ENCODE measurements around the gene ZNF683. TPM values are rescaled to one million over a fixed set of nuclear protein-coding genes. Genes with fewer than 3 reads are reported as not detected.

Gene ZNF683
- total and polyA plus RNA-seq, 9 of the 15 experiments (the other 6 are each of a cell fraction or from before 2014, with no cell fraction given) = not detected

DNA sequence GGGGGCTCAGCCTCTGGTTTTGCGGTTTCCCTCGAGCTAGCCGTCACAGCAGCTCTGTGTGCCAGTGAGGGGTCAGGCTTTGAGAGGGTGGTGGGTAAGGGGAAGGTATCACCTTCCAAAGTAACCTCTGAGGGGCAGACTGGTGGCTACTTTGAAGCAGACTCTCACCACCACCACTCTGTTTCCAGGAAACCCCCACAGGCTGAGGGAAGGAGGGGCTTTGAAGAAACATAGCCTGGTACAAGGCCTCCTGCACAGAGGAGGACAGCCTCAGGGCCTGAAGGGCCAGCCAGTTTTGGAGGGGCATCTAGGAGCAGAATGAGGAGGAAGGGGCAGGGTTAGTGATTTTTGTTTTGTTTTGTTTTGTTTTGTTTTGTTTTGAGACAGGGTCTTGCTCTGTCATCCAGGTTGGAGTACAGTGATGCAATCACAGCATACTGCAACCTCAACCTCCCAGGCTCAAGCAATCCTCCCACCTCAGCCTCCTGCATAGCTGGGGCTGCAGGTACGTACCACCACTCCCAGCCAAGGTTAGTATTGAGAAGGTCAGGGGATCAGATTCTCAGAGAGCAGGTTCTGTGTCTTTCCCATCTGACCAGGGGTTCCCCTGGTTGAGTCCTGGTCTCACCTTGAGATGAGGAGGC is 17.2 kb upstream of the ZNF683 start (continued):
- TF ChIP-seq, protein P1, sequence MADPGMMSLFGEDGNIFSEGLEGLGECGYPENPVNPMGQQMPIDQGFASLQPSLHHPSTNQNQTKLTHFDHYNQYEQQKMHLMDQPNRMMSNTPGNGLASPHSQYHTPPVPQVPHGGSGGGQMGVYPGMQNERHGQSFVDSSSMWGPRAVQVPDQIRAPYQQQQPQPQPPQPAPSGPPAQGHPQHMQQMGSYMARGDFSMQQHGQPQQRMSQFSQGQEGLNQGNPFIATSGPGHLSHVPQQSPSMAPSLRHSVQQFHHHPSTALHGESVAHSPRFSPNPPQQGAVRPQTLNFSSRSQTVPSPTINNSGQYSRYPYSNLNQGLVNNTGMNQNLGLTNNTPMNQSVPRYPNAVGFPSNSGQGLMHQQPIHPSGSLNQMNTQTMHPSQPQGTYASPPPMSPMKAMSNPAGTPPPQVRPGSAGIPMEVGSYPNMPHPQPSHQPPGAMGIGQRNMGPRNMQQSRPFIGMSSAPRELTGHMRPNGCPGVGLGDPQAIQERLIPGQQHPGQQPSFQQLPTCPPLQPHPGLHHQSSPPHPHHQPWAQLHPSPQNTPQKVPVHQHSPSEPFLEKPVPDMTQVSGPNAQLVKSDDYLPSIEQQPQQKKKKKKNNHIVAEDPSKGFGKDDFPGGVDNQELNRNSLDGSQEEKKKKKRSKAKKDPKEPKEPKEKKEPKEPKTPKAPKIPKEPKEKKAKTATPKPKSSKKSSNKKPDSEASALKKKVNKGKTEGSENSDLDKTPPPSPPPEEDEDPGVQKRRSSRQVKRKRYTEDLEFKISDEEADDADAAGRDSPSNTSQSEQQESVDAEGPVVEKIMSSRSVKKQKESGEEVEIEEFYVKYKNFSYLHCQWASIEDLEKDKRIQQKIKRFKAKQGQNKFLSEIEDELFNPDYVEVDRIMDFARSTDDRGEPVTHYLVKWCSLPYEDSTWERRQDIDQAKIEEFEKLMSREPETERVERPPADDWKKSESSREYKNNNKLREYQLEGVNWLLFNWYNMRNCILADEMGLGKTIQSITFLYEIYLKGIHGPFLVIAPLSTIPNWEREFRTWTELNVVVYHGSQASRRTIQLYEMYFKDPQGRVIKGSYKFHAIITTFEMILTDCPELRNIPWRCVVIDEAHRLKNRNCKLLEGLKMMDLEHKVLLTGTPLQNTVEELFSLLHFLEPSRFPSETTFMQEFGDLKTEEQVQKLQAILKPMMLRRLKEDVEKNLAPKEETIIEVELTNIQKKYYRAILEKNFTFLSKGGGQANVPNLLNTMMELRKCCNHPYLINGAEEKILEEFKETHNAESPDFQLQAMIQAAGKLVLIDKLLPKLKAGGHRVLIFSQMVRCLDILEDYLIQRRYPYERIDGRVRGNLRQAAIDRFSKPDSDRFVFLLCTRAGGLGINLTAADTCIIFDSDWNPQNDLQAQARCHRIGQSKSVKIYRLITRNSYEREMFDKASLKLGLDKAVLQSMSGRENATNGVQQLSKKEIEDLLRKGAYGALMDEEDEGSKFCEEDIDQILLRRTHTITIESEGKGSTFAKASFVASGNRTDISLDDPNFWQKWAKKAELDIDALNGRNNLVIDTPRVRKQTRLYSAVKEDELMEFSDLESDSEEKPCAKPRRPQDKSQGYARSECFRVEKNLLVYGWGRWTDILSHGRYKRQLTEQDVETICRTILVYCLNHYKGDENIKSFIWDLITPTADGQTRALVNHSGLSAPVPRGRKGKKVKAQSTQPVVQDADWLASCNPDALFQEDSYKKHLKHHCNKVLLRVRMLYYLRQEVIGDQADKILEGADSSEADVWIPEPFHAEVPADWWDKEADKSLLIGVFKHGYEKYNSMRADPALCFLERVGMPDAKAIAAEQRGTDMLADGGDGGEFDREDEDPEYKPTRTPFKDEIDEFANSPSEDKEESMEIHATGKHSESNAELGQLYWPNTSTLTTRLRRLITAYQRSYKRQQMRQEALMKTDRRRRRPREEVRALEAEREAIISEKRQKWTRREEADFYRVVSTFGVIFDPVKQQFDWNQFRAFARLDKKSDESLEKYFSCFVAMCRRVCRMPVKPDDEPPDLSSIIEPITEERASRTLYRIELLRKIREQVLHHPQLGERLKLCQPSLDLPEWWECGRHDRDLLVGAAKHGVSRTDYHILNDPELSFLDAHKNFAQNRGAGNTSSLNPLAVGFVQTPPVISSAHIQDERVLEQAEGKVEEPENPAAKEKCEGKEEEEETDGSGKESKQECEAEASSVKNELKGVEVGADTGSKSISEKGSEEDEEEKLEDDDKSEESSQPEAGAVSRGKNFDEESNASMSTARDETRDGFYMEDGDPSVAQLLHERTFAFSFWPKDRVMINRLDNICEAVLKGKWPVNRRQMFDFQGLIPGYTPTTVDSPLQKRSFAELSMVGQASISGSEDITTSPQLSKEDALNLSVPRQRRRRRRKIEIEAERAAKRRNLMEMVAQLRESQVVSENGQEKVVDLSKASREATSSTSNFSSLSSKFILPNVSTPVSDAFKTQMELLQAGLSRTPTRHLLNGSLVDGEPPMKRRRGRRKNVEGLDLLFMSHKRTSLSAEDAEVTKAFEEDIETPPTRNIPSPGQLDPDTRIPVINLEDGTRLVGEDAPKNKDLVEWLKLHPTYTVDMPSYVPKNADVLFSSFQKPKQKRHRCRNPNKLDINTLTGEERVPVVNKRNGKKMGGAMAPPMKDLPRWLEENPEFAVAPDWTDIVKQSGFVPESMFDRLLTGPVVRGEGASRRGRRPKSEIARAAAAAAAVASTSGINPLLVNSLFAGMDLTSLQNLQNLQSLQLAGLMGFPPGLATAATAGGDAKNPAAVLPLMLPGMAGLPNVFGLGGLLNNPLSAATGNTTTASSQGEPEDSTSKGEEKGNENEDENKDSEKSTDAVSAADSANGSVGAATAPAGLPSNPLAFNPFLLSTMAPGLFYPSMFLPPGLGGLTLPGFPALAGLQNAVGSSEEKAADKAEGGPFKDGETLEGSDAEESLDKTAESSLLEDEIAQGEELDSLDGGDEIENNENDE (IDR thresholded peaks at IDR 0.05; ENCODE audit: low read depth, low read length) = no peak
- TF ChIP-seq SAFB2 (IDR thresholded peaks at IDR 0.05; ENCODE audit: borderline replicate concordance, low read depth, low read length, severe bottlenecking) = no peak
- peak; percentile 37; the same call in 1 of the 2 replicates for TF ChIP-seq CEBPG (CRISPR knock-in tag; IDR thresholded peaks at IDR 0.05)
- TF ChIP-seq CEBPG (tag; conservative IDR thresholded peaks at IDR 0.05 in 1 of 2, IDR thresholded peaks at IDR 0.05 in 1 of 2) = peak; percentile 45 to 65
- TF ChIP-seq NR3C1 (CRISPR knock-in tag; IDR thresholded peaks at IDR 0.05) = no peak
- TF ChIP-seq, protein P2, sequence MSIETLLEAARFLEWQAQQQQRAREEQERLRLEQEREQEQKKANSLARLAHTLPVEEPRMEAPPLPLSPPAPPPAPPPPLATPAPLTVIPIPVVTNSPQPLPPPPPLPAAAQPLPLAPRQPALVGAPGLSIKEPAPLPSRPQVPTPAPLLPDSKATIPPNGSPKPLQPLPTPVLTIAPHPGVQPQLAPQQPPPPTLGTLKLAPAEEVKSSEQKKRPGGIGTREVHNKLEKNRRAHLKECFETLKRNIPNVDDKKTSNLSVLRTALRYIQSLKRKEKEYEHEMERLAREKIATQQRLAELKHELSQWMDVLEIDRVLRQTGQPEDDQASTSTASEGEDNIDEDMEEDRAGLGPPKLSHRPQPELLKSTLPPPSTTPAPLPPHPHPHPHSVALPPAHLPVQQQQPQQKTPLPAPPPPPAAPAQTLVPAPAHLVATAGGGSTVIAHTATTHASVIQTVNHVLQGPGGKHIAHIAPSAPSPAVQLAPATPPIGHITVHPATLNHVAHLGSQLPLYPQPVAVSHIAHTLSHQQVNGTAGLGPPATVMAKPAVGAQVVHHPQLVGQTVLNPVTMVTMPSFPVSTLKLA (conservative IDR thresholded peaks at IDR 0.05) = no peak
- TF ChIP-seq ASH1L (IDR thresholded peaks at IDR 0.05; ENCODE audit: borderline replicate concordance, low read depth, partially characterized antibody) = no peak
- no peak for TF ChIP-seq ZNF584 (CRISPR knock-in tag; IDR thresholded peaks at IDR 0.05; ENCODE audit: low read depth)
- no peak for TF ChIP-seq ZBTB17 (CRISPR knock-in tag; IDR thresholded peaks at IDR 0.05)
- TF ChIP-seq SMAD4 (CRISPR knock-in tag; conservative IDR thresholded peaks at IDR 0.05) = no peak
- no peak for TF ChIP-seq ZNF24 (IDR thresholded peaks at IDR 0.05)
- TF ChIP-seq SP2 (IDR thresholded peaks at IDR 0.05; ENCODE audit: extremely low read depth, low read depth, low read length, poor library complexity, severe bottlenecking) = no peak
- TF ChIP-seq ZNF239 (CRISPR knock-in tag; IDR thresholded peaks at IDR 0.05) = no peak
- no peak for TF ChIP-seq ZNF175 (CRISPR knock-in tag; IDR thresholded peaks at IDR 0.05; ENCODE audit: low read depth)
- TF ChIP-seq ARHGAP35 (IDR thresholded peaks at IDR 0.05; ENCODE audit: partially characterized antibody) = no peak
